Glutamatergic neuron (in vitro differentiated cells): Measurements from ENCODE around the gene EVL. TPM values are rescaled to one million over a fixed set of nuclear protein-coding genes. Genes with fewer than 3 reads are reported as not detected.
"Not testable (repeated sequence)": the region's sequence is repeated elsewhere in the genome, so short reads cannot be mapped to it uniquely, and the experiment has no call there.

ENCODE experiments used
- DNase-seq: peaks from one replicate; pipeline ENCODE4 v3.0.0; 2022
- H3K27ac Mint-ChIP-seq: one replicate; pipeline ENCODE4 v1.8.0; 2020; ENCODE audit warnings: mild to moderate bottlenecking, mixed read lengths, inconsistent platforms; ENCODE audit not compliant: unreplicated experiment
- H3K27me3 Mint-ChIP-seq: one replicate; pipeline ENCODE4 v1.8.0; 2020; ENCODE audit warnings: mild to moderate bottlenecking, moderate library complexity, mixed read lengths, inconsistent platforms; ENCODE audit not compliant: unreplicated experiment
- H3K36me3 Mint-ChIP-seq: one replicate; pipeline ENCODE4 v1.8.0; 2020; ENCODE audit warnings: mild to moderate bottlenecking, mixed read lengths, inconsistent platforms; ENCODE audit not compliant: unreplicated experiment
- H3K4me1 Mint-ChIP-seq: one replicate; pipeline ENCODE4 v1.8.0; 2020; ENCODE audit warnings: mild to moderate bottlenecking, low read depth, mixed read lengths, inconsistent platforms; ENCODE audit not compliant: unreplicated experiment
- H3K4me3 Mint-ChIP-seq: one replicate; pipeline ENCODE4 v1.8.0; 2020; ENCODE audit warnings: mild to moderate bottlenecking, mixed read lengths, inconsistent platforms; ENCODE audit not compliant: unreplicated experiment
- H3K9me3 Mint-ChIP-seq: one replicate; pipeline ENCODE4 v1.8.0; 2020; ENCODE audit warnings: mild to moderate bottlenecking, moderate library complexity, mixed read lengths, inconsistent platforms; ENCODE audit not compliant: unreplicated experiment
- CTCF ChIP-seq: fragments of 200-600 bp; sonication (generic); IDR thresholded peaks from one replicate; pipeline ENCODE4 v1.5.0; 2021; ENCODE audit not compliant: partially characterized antibody, unreplicated experiment
- total RNA-seq: library from RNA; stranded (reverse); fragmentation: NEBNext Ultra II Directional; extraction: Animal tissue kit (Norgen Biotek cat#: 25700); gene quantifications from one replicate; pipeline ENCODE4 v1.2.1, GENCODE V29; 2021; ENCODE audit not compliant: unreplicated experiment

EVL gene
- total RNA-seq, 1 donor from 2014 or later = 381 TPM

- Mint-ChIP-seq H3K4me1 (no peaks in the 10 kb centered on the region), H3K27me3 (peaks cover 2% of the 10 kb centered on the region), H3K9me3 (peaks cover 2% of the 10 kb centered on the region), H3K4me3 (no peak overlapping the region), H3K36me3 (no peaks in the 10 kb centered on the region), H3K27ac (no peak overlapping the region)
- no peak for TF ChIP-seq CTCF
- no peak for DNase-seq
Measured at GRCh38 chr14:100058777-100059437, 6.3 kb upstream of the EVL start.

GRCh38 chr14:100059438-100059781 is 5.8 kb upstream of the EVL start:
- no peak for TF ChIP-seq CTCF
- Mint-ChIP-seq H3K27ac (no peak overlapping the region), H3K9me3 (peaks cover 2% of the 10 kb centered on the region), H3K36me3 (no peaks in the 10 kb centered on the region), H3K4me1 (no peaks in the 10 kb centered on the region), H3K4me3 (no peak overlapping the region), H3K27me3 (peaks cover 2% of the 10 kb centered on the region)
- no peak for DNase-seq

- no peak for TF ChIP-seq CTCF
- no peak overlapping the region for H3K27ac Mint-ChIP-seq
- H3K36me3 Mint-ChIP-seq = no peaks in the 10 kb centered on the region
- peaks cover 2% of the 10 kb centered on the region for H3K27me3 Mint-ChIP-seq
- no peak overlapping the region for H3K4me3 Mint-ChIP-seq
- peaks cover 2% of the 10 kb centered on the region for H3K9me3 Mint-ChIP-seq
- no peak for DNase-seq
- H3K4me1 Mint-ChIP-seq = no peaks in the 10 kb centered on the region
Measured at GRCh38 chr14:100060760-100061159, 4.5 kb upstream of the EVL start.

- Mint-ChIP-seq H3K27me3 (no peaks in the 10 kb centered on the region), H3K36me3 (no peaks in the 10 kb centered on the region), H3K4me1 (peaks cover 15% of the 10 kb centered on the region), H3K27ac (no peak overlapping the region), H3K4me3 (no peak overlapping the region), H3K9me3 (peaks cover 1% of the 10 kb centered on the region)
- TF ChIP-seq CTCF = no peak
- no peak for DNase-seq
Measured at GRCh38 chr14:100062590-100062989, 2.6 kb upstream of the EVL start.

- H3K9me3 Mint-ChIP-seq = peaks cover 1% of the 10 kb centered on the region
- no peak for DNase-seq
- no peaks in the 10 kb centered on the region for H3K27me3 Mint-ChIP-seq
- no peak for TF ChIP-seq CTCF
- H3K27ac Mint-ChIP-seq = no peak overlapping the region
- peaks cover 22% of the 10 kb centered on the region for H3K4me1 Mint-ChIP-seq
- no peaks in the 10 kb centered on the region for H3K36me3 Mint-ChIP-seq
- no peak overlapping the region for H3K4me3 Mint-ChIP-seq
Measured at GRCh38 chr14:100063314-100063941, 1.8 kb upstream of the EVL start.

GRCh38 chr14:100064335-100065092 is 708 bp upstream of the EVL start:
- H3K9me3 Mint-ChIP-seq, H3K27me3 Mint-ChIP-seq, H3K36me3 Mint-ChIP-seq, H3K27ac Mint-ChIP-seq, H3K4me3 Mint-ChIP-seq, DNase-seq: not testable (repeated sequence)
- peaks cover 23% of the 10 kb centered on the region for H3K4me1 Mint-ChIP-seq
